ENCODE data around the gene KIF18A.
"Not testable (repeated sequence)": the region's sequence is repeated elsewhere in the genome, so short reads cannot be mapped to it uniquely, and the experiment has no call there.

Gene KIF18A

DNA sequence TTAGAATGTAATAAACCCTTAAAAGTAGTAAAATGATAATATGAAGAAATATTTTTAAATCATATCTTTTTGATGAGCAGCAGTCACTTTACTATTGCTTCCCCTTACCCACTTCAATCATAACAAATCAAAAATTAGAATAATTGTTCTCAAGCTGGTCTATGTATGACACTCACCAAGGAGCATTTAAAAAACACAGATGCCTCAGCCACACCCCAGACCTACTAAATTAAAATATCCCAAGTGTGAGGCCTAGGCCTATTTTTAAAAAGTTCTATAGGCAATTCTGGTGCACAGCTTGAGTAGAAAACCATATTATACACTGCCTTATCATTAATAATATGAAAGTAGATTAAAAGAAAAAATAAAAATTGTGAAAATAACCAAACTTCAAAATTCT, 15.2 kb downstream of the KIF18A start:
- Histone ChIP-seq H3K27ac (ENCODE audit: low read depth, low read length) (no peak overlapping the region), H3K4me3 (ENCODE audit: low read depth in 1 of 5, low read length in 5 of 5) (no peak overlapping the region), H3K27me3 (ENCODE audit: control insufficient read depth in 5 of 5, insufficient read depth in 4 of 5, low read length in 5 of 5) (no peaks in the 10 kb centered on the region), H3K4me1 (ENCODE audit: control insufficient read depth in 5 of 5, insufficient read depth in 5 of 5, low read length in 5 of 5) (no peaks in the 10 kb centered on the region), H3K9ac (ENCODE audit: low read length in 5 of 5) (no peak overlapping the region), H3K36me3 (ENCODE audit: control insufficient read depth in 5 of 5, insufficient read depth in 5 of 5, low read length in 5 of 5) (no peaks in the 10 kb centered on the region), H3K9me3 (ENCODE audit: control insufficient read depth in 5 of 5, low read length in 5 of 5) (no peaks in the 10 kb centered on the region)

- Histone ChIP-seq H3K27me3 (ENCODE audit: control insufficient read depth in 5 of 5, insufficient read depth in 4 of 5, low read length in 5 of 5) (no peaks in the 10 kb centered on the region), H3K9me3 (ENCODE audit: control insufficient read depth in 5 of 5, low read length in 5 of 5) (no peaks in the 10 kb centered on the region), H3K4me3 (ENCODE audit: low read depth in 1 of 5, low read length in 5 of 5) (no peak overlapping the region), H3K4me1 (ENCODE audit: control insufficient read depth in 5 of 5, insufficient read depth in 5 of 5, low read length in 5 of 5) (no peaks in the 10 kb centered on the region), H3K9ac (ENCODE audit: low read length in 5 of 5) (no peak overlapping the region), H3K27ac (ENCODE audit: low read depth, low read length) (no peak overlapping the region), H3K36me3 (ENCODE audit: control insufficient read depth in 5 of 5, insufficient read depth in 5 of 5, low read length in 5 of 5) (no peaks in the 10 kb centered on the region)
Measured at GRCh38 chr11:28090052-28090749, 17.8 kb downstream of the KIF18A start.

DNA sequence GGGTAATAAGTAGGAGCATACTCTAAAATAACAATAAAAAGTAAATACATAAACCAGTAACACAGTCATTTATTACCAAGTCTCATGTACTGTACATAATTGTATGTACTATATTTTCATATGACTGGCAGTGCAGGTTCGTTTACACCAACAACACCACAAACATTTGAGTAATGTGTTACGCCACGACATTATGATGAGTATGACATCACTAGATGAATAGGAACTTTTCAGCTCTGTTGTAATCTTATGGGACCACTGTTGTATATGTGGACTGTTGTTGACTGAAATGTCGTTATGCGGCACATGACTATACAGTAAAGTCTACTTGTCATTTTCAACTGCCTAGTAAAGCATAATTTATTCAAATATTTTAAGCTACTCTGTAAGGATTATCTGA, 18.6 kb downstream of the KIF18A start:
- Histone ChIP-seq H3K36me3 (ENCODE audit: control insufficient read depth in 5 of 5, insufficient read depth in 5 of 5, low read length in 5 of 5) (no peaks in the 10 kb centered on the region), H3K27ac (ENCODE audit: low read depth, low read length) (no peak overlapping the region), H3K9me3 (ENCODE audit: control insufficient read depth in 5 of 5, low read length in 5 of 5) (no peaks in the 10 kb centered on the region), H3K4me1 (ENCODE audit: control insufficient read depth in 5 of 5, insufficient read depth in 5 of 5, low read length in 5 of 5) (no peaks in the 10 kb centered on the region), H3K27me3 (ENCODE audit: control insufficient read depth in 5 of 5, insufficient read depth in 4 of 5, low read length in 5 of 5) (no peaks in the 10 kb centered on the region), H3K4me3 (ENCODE audit: low read depth in 1 of 5, low read length in 5 of 5) (no peak overlapping the region), H3K9ac (ENCODE audit: low read length in 5 of 5) (no peak overlapping the region)

GRCh38 chr11:28087693-28088092, 20.3 kb downstream of the KIF18A start:
- not testable (repeated sequence) for H3K9ac ChIP-seq (ENCODE audit: low read length in 5 of 5); H3K27me3 ChIP-seq (ENCODE audit: control insufficient read depth in 5 of 5, insufficient read depth in 4 of 5, low read length in 5 of 5); H3K4me3 ChIP-seq (ENCODE audit: low read depth in 1 of 5, low read length in 5 of 5); H3K4me1 ChIP-seq (ENCODE audit: control insufficient read depth in 5 of 5, insufficient read depth in 5 of 5, low read length in 5 of 5); H3K27ac ChIP-seq (ENCODE audit: low read depth, low read length); H3K36me3 ChIP-seq (ENCODE audit: control insufficient read depth in 5 of 5, insufficient read depth in 5 of 5, low read length in 5 of 5); H3K9me3 ChIP-seq (ENCODE audit: control insufficient read depth in 5 of 5, low read length in 5 of 5)

GRCh38 chr11:28087192-28087591, 20.8 kb downstream of the KIF18A start:
- H3K4me1 ChIP-seq (ENCODE audit: control insufficient read depth in 5 of 5, insufficient read depth in 5 of 5, low read length in 5 of 5); H3K27ac ChIP-seq (ENCODE audit: low read depth, low read length); H3K36me3 ChIP-seq (ENCODE audit: control insufficient read depth in 5 of 5, insufficient read depth in 5 of 5, low read length in 5 of 5); H3K9me3 ChIP-seq (ENCODE audit: control insufficient read depth in 5 of 5, low read length in 5 of 5); H3K27me3 ChIP-seq (ENCODE audit: control insufficient read depth in 5 of 5, insufficient read depth in 4 of 5, low read length in 5 of 5); H3K9ac ChIP-seq (ENCODE audit: low read length in 5 of 5); H3K4me3 ChIP-seq (ENCODE audit: low read depth in 1 of 5, low read length in 5 of 5): not testable (repeated sequence)

GRCh38 chr11:28086569-28086968, 21.4 kb downstream of the KIF18A start:
- no peak overlapping the region for H3K4me3 ChIP-seq (ENCODE audit: low read depth in 1 of 5, low read length in 5 of 5)
- no peaks in the 10 kb centered on the region for H3K4me1 ChIP-seq (ENCODE audit: control insufficient read depth in 5 of 5, insufficient read depth in 5 of 5, low read length in 5 of 5)
- H3K9ac ChIP-seq (ENCODE audit: low read length in 5 of 5) = no peak overlapping the region
- H3K27me3 ChIP-seq (ENCODE audit: control insufficient read depth in 5 of 5, insufficient read depth in 4 of 5, low read length in 5 of 5) = no peaks in the 10 kb centered on the region
- no peak overlapping the region for H3K27ac ChIP-seq (ENCODE audit: low read depth, low read length)
- H3K9me3 ChIP-seq (ENCODE audit: control insufficient read depth in 5 of 5, low read length in 5 of 5) = no peaks in the 10 kb centered on the region
- no peaks in the 10 kb centered on the region for H3K36me3 ChIP-seq (ENCODE audit: control insufficient read depth in 5 of 5, insufficient read depth in 5 of 5, low read length in 5 of 5)

DNA sequence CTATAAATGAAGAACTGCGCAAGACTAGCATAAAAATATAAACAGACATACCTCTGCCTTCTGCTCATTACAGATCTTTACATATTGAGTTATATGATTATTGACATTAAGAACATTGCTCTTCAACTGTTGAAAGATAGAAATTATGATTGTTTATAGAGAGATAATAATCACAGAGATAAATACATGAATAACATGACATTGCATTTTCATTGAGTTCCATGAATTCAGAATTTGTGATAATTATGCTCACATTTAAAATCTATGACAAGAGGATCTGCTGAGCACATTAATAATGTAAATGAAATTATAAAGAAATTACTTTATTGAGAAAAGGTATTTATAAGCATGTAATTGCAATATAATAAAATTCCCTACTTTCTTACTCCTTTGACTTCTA, 24.8 kb downstream of the KIF18A start:
- Histone ChIP-seq H3K36me3 (ENCODE audit: control insufficient read depth in 5 of 5, insufficient read depth in 5 of 5, low read length in 5 of 5) (no peaks in the 10 kb centered on the region), H3K4me1 (ENCODE audit: control insufficient read depth in 5 of 5, insufficient read depth in 5 of 5, low read length in 5 of 5) (no peaks in the 10 kb centered on the region), H3K27me3 (ENCODE audit: control insufficient read depth in 5 of 5, insufficient read depth in 4 of 5, low read length in 5 of 5) (no peaks in the 10 kb centered on the region), H3K4me3 (ENCODE audit: low read depth in 1 of 5, low read length in 5 of 5) (no peak overlapping the region), H3K9me3 (ENCODE audit: control insufficient read depth in 5 of 5, low read length in 5 of 5) (no peaks in the 10 kb centered on the region), H3K9ac (ENCODE audit: low read length in 5 of 5) (no peak overlapping the region), H3K27ac (ENCODE audit: low read depth, low read length) (no peak overlapping the region)

GRCh38 chr11:28077521-28077920, 30.4 kb downstream of the KIF18A start:
- H3K9me3 ChIP-seq (ENCODE audit: control insufficient read depth in 5 of 5, low read length in 5 of 5) = no peaks in the 10 kb centered on the region
- H3K27me3 ChIP-seq (ENCODE audit: control insufficient read depth in 5 of 5, insufficient read depth in 4 of 5, low read length in 5 of 5) = no peaks in the 10 kb centered on the region
- no peaks in the 10 kb centered on the region for H3K4me1 ChIP-seq (ENCODE audit: control insufficient read depth in 5 of 5, insufficient read depth in 5 of 5, low read length in 5 of 5)
- H3K27ac ChIP-seq (ENCODE audit: low read depth, low read length) = no peak overlapping the region
- H3K36me3 ChIP-seq (ENCODE audit: control insufficient read depth in 5 of 5, insufficient read depth in 5 of 5, low read length in 5 of 5) = no peaks in the 10 kb centered on the region
- H3K9ac ChIP-seq (ENCODE audit: low read length in 5 of 5) = no peak overlapping the region
- no peak overlapping the region for H3K4me3 ChIP-seq (ENCODE audit: low read depth in 1 of 5, low read length in 5 of 5)

DNA sequence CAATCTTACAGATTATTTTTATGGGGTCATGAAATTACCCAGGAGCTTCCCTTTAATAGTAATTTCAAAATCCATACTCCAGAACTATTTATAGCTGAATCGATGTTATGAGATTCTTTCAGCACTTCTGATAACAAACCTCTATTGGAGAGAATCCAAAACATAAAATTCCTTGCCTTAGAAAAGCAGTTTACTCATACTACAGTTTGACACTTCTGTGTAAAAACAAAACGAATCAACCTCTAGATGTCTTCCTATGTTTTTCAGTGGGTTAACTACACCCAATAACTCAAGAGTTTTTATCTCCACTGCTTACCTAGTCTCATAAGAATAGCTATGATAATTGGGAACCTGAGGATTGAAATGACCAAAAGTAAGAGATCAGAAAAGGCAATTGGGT, 35.6 kb downstream of the KIF18A start:
- no peak overlapping the region for H3K9ac ChIP-seq (ENCODE audit: low read length in 5 of 5)
- no peaks in the 10 kb centered on the region for H3K4me1 ChIP-seq (ENCODE audit: control insufficient read depth in 5 of 5, insufficient read depth in 5 of 5, low read length in 5 of 5)
- no peak overlapping the region for H3K4me3 ChIP-seq (ENCODE audit: low read depth in 1 of 5, low read length in 5 of 5)
- H3K27me3 ChIP-seq (ENCODE audit: control insufficient read depth in 5 of 5, insufficient read depth in 4 of 5, low read length in 5 of 5) = no peaks in the 10 kb centered on the region
- no peak overlapping the region for H3K27ac ChIP-seq (ENCODE audit: low read depth, low read length)
- no peaks in the 10 kb centered on the region for H3K36me3 ChIP-seq (ENCODE audit: control insufficient read depth in 5 of 5, insufficient read depth in 5 of 5, low read length in 5 of 5)
- H3K9me3 ChIP-seq (ENCODE audit: control insufficient read depth in 5 of 5, low read length in 5 of 5) = no peaks in the 10 kb centered on the region

GRCh38 chr11:28071305-28071704, 36.7 kb downstream of the KIF18A start:
- Histone ChIP-seq H3K9me3 (ENCODE audit: control insufficient read depth in 5 of 5, low read length in 5 of 5) (no peaks in the 10 kb centered on the region), H3K4me3 (ENCODE audit: low read depth in 1 of 5, low read length in 5 of 5) (no peak overlapping the region), H3K9ac (ENCODE audit: low read length in 5 of 5) (no peak overlapping the region), H3K36me3 (ENCODE audit: control insufficient read depth in 5 of 5, insufficient read depth in 5 of 5, low read length in 5 of 5) (no peaks in the 10 kb centered on the region), H3K27me3 (ENCODE audit: control insufficient read depth in 5 of 5, insufficient read depth in 4 of 5, low read length in 5 of 5) (no peaks in the 10 kb centered on the region), H3K4me1 (ENCODE audit: control insufficient read depth in 5 of 5, insufficient read depth in 5 of 5, low read length in 5 of 5) (no peaks in the 10 kb centered on the region), H3K27ac (ENCODE audit: low read depth, low read length) (no peak overlapping the region)

- Histone ChIP-seq H3K4me3 (ENCODE audit: low read depth in 1 of 5, low read length in 5 of 5) (no peak overlapping the region), H3K27ac (ENCODE audit: low read depth, low read length) (no peak overlapping the region), H3K4me1 (ENCODE audit: control insufficient read depth in 5 of 5, insufficient read depth in 5 of 5, low read length in 5 of 5) (no peaks in the 10 kb centered on the region), H3K9me3 (ENCODE audit: control insufficient read depth in 5 of 5, low read length in 5 of 5) (no peaks in the 10 kb centered on the region), H3K36me3 (ENCODE audit: control insufficient read depth in 5 of 5, insufficient read depth in 5 of 5, low read length in 5 of 5) (no peaks in the 10 kb centered on the region), H3K27me3 (ENCODE audit: control insufficient read depth in 5 of 5, insufficient read depth in 4 of 5, low read length in 5 of 5) (no peaks in the 10 kb centered on the region), H3K9ac (ENCODE audit: low read length in 5 of 5) (no peak overlapping the region)
Measured at GRCh38 chr11:28058333-28058732, 49.6 kb downstream of the KIF18A start.

Data from subcutaneous abdominal adipose tissue (tissue), 5 donors.